GM19023 (cell line): ENCODE measurements around the gene LRRC7.
A peak's percentile ranks its signal among the peaks of the same experiment; 100 is the strongest.
"Not testable (repeated sequence)": the region's sequence is repeated elsewhere in the genome, so short reads cannot be mapped to it uniquely, and the experiment has no call there.

Experiments
- ATAC-seq: cut with Tn5 transposase; IDR thresholded peaks from one replicate; pipeline ENCODE4 v1.9.1; 2021; ENCODE audit warnings: mild to moderate bottlenecking, moderate library complexity; ENCODE audit not compliant: unreplicated experiment

The LRRC7 gene

DNA sequence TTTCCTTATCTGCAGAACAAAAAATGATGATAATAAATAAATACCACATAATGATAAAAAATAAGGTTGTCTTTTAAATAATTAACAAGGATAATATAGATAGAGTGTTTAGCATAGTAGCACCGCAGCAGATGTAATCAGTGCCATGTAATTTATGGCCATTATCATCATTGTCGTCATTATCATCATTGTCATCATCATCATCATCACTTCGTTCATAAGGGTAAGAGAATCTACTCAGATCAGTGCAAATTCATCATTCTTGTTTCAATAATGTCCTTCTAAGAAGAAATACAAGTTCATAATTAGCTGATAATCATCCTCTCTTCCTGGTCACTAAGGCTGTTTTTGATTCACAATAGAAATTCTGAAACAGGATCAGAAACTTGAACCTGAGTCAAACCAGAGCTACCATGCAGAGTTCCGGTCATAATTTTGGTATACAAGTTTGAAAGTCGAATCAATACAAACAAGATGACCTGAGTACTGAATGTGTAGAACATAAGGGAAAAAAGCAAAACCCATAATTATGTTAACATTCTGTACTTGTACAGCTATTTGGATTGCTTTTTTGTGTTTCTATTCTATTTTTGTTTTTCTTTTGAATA is 465.6 kb downstream of the LRRC7 start:
- ATAC-seq, result peak; percentile 72

DNA sequence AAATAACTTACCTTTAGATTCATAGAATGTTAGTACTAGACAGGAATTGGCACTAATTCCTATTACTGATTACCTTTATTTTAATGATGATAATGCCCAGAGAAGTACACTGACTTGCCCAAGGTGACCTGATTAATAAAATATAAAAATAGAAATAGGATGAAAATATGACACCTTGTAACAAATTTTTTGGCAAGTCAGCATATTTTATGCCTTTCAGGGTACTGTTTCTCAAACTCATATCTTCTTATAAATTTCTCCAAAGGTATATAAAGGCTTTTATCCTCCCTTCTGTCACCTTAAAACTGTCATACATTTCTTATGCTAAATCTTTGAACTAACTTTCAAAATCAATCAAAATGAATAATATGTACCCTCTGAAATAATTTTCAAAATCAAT is 466.2 kb downstream of the LRRC7 start:
- ATAC-seq, result no peak

DNA sequence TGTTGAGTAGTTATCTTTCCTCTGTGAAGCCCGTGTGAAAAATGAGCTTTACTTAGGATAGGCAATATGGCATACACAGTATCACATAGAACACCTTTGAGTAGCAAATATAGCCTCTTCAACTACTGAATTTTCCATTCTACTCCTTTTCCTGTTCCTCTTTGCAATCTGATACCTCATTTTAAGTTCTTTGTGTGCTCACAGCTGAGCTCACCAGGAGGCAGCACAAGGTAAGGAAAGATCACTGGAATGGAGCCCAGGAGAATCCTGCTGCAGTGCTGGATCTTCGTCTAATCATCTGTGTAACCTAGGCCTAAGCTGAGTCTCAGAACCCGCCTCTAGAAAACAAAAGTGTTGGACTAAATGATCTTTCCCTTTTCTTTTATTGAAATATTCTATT is 466.7 kb downstream of the LRRC7 start:
- no peak for ATAC-seq

DNA sequence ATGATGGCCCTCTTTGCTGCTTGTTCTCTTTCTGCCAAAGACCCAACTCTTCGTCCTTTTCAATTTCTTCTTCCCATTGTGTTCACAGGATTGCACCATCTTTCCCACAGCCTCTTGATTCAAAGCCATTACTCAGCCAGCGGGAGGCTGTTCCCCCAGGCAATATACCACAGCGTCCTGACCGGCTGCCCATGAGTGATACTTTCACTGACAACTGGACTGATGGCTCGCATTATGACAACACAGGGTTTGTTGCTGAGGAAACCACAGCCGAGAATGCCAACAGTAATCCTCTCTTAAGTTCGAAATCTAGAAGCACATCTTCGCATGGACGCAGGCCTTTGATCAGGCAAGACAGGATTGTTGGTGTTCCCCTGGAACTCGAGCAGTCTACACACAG is 470.3 kb downstream of the LRRC7 start:
- ATAC-seq, result no peak

DNA sequence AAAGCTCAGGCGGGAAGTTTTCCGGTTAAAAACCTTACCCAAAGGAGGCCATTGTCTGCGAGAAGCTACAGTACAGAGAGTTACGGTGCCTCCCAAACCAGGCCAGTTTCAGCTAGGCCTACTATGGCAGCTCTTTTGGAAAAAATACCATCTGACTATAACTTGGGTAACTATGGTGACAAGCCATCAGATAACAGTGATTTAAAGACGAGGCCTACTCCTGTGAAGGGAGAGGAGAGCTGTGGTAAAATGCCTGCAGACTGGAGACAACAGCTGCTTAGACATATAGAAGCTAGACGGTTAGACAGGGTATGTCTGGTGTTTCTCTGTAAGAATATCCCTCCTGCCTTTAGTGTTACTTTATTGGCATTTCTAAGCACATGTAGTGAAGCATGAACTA is 471.8 kb downstream of the LRRC7 start:
- no peak for ATAC-seq

DNA sequence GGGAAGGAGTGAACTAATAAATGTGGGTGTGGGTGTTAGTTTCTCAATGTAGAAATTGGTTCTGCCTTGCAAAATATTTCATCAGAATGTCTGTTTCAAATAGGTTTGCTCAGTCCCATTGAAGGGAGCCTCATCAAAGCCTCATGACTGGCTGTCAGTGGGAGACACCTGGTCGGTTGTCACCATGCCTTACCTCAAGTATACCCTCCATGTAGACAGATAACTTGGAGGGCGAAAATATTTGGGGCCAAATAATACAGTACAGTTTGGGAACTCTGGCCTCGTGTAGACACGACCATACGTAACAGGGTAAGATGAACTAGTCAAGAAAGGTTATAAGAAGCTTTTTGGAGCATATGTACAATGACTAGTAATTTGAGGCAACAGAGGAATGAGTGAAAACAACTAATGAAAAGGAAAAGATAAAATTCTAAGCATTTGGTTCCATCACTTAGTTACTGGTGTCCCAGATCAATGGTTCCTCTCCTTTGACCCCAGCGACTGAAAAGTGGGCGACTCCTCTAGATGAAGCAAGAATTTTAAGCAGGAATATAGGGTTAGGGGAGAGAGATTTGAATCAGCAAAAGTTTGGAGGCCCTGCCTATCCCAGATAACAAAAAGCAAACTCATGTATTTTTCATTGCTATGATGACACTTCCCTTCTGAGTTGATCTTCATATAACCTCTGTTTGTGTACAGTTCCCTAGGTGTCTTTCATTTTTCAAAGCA is 473.8 kb downstream of the LRRC7 start:
- ATAC-seq, result no peak

DNA sequence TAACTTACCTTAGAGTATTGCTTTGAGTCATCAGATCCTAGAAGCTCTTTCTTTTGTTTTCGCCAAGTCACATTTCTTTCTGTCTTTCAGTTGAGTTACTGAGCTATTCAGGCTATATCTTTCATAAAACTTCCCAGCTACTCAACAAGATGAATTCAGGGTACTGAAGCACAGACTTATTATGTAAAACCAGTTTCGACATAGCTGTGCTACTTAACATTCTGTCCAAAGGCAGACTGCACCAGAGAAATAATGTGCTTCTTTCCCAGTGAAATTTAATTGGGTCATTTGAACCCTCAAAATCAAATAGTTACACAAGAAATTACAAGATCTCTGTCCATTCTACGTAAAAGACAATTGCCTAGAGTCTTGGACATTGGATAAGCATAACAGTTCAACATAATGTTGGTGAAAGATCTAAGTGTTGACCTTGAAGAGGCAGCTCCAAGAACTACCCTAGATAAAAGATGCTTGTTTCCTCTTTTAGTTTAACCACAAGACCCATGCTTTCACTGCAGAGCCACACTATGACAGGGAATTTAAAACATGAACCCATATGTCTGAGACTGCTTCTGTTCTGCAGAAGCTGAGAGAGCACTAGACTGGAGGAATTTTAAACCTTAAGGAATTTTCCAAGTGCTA is 474.5 kb downstream of the LRRC7 start:
- ATAC-seq, result no peak

DNA sequence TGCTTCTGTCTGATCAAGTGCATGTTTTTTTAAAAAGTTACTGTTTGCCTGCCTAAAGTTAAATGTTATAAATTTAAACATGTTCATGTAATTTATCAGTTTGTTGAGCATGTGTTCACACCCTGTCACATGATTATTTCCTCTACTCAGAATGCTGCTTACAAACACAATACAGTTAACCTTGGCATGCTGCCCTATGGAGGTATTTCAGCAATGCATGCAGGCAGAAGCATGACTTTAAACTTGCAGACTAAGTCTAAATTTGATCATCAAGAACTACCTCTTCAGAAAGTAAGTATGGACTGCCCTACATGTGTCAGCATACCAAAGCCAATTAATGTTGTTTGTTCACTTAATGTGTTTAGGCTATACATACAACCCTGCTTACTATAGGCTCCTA is 476.1 kb downstream of the LRRC7 start:
- no peak for ATAC-seq

DNA sequence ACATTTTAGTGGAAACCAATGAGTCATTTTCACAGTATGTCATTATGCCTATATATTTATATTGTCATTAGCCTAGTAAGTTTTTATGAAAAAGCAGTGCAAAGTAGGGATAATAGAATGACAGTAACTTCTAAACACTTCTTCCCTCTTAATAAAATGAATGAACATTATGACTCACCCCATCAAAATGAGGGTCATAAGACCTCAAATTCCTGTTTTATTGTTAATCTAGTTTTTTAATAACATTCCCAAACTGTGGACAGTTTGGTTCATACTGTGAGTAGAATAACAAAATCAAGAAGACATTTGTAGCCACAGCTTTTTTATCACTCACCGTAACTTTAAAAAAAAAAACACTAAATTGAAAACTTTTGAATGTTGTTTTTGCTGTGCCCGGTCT is 477.1 kb downstream of the LRRC7 start:
- ATAC-seq, result no peak

DNA sequence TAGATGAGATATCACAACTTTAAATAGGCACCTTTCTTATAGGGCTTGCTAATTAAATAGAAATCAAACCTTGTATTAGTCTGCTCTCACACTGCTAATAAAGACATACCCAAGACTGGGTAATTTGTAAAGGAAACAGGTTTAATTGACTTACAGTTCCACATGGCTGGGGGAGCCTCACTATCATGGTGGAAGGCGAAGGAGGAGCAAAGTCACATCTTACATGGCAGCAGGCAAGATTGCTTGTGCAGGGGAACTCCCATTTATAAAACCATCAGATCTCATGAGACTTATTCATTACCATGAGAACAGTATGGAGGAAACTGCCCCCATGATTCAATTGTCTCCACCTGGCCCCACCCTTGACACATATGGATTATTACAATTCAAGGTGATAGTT is 477.9 kb downstream of the LRRC7 start:
- not testable (repeated sequence) for ATAC-seq

DNA sequence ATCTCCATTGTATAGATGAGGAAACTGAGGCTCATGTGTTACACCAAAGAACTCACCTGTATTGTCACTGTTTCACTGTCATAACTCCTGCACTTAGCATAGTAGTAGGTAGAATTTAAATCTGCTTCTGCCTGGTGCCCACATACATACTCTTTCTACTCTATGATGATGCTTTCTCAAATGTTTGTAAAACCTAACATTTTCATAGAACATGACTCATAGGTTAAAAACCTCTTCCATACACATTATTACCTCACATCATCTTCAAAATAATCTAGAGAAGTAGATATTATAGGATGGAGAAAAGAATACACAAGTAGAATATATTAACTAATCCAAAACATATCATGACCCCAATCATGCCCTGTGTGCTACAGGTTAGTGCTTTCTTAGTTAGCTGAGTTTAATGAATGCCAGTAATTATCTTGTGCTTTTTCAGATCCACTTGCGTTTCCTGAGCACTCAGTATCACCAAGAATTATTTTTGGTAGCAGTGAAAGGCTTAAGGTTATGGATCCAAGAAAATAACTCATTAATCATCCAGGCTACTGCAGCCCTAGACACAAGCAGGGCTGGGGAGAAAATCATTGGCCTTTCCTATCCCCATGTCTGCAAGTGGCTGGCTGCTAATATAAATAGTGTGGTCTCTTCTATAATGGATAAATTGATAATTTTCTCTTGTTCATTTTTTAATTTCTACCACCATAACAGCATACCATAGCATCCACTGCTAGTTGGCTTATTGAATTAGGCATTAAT is 480.8 kb downstream of the LRRC7 start:
- no peak for ATAC-seq

DNA sequence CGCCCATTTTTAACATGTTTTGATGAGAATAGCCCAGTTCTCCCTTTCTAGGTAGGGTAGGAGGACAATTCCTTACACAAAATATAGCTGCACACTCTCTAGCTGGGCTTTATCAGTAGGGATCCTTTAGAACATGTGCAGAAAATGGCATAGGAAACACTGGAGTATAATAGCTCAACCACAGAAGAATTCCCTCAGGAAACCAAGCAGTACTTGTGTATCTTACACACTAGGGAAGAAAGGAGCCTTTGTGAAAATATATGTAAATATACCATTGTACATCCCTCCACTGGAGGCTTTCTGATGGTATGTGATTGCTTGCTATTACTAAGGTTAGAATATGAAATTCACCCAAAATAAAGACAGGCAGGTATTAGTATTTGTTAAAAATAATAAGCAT is 484.2 kb downstream of the LRRC7 start:
- ATAC-seq, result no peak

DNA sequence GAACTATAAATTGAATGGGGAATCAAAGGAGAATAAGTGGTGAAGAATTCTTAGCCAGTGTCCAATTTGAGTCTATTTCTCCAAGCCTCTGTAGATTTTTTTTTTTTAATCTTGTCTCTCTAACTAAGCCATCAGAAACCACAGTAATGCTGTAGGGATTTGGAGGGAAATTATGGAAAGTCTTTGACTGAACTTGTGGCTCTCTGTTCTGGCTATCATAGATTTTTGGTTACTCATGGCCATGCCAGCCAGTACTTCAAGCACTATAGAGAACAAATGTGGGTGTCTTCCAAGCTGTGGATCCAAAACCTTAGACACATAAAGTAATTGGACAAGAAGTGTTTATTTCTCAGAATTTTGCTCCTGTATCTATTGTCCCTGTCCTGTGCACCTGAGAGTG is 489.8 kb downstream of the LRRC7 start:
- ATAC-seq, result no peak

DNA sequence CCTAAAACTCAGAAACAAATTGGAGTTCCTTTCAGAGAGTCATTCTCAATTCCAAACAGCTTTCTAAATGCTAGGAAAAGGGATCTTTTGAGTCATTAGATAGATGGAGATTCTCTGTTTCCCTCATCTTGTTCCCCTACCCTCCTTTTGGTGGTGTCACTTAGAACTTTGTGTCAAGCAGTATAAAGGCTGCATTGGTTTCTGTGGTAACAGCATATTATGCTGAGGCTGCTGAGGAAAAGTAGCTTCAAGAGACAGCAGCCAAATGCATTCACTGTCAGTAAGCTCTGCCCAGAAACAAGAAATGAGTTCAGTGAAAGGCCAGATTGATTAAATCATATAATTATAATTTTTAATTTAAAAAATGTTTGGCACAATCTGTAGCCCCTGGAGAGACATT is 493.5 kb downstream of the LRRC7 start:
- ATAC-seq, result no peak

DNA sequence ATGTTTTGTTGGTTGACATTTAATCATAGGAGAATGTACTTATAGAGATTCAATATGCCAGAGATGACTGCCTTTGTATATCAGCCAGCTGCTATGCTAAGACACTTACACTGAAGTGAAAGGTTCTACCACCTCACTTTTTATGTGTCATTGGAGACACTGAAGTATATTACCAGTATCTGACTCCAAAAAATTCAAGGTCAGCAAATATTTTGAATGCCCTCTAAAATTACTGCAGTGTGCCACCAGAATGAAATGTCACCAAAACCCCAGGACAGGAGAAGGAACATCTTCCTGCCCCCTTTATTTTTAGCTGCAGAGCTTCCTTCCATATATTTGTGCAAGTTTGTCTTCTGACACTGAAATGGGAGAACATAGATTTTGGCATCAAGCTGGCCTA is 496.1 kb downstream of the LRRC7 start:
- no peak for ATAC-seq

DNA sequence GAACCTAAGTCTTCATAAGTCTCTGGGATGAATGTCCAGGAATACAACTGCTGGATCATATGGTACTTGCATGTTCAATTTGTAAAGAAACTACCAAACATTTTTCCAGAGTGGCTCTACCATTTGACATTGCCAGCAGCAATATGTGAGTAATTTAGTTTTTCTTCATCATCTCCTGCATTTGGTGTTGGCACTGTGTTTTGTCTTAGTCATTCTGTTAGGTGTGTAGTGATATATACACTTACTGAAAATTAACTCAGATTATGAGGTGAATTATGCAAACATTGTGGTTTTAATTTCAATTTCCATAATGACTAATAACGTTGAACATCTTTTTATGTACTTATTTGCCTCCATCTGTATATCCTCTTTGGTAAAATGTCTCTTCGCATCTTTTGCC is 499.0 kb downstream of the LRRC7 start:
- ATAC-seq, result no peak

DNA sequence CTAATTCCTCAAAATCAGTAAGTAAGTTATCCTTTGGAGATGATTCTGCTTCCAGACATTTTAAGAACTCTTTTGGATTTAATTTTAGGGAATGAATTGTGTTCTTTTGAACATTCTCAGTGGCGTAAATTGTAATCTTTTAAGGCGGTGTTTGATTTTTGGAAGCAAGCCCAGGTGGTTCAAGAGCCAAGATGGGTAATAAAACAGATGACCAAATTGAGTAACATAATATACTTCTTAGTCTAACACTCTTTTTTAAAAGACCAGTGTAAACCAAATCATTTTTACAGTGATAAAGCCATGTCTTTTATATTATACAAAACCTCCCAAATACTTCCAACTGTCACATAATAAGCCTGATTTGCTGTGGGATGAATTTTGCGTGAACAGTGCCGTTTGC is 503.9 kb downstream of the LRRC7 start:
- ATAC-seq, result no peak

DNA sequence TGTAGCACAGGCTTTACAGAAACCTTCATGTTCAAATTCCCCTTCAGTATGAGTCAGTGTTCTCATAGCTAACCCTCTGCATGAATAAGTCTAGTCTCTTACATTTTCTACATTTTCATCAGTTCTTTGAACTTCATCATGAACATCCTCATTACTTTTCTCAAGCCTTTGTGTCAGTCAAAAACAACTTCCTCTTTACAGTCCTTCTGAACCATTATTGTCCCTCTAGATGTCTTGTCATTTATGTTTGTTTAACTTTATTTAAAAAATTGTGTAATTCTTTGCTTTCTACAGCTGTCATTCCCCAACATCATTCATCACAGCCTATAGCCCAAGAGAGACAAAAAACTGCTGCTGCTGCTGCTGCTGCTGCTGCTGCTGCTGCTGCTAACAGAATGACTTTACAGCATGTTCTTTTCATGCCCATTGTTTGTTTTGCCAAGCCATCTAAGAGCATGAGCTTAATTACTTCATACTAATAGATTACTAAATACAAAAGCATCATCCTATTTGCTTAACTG is 504.6 kb downstream of the LRRC7 start:
- ATAC-seq, result no peak

DNA sequence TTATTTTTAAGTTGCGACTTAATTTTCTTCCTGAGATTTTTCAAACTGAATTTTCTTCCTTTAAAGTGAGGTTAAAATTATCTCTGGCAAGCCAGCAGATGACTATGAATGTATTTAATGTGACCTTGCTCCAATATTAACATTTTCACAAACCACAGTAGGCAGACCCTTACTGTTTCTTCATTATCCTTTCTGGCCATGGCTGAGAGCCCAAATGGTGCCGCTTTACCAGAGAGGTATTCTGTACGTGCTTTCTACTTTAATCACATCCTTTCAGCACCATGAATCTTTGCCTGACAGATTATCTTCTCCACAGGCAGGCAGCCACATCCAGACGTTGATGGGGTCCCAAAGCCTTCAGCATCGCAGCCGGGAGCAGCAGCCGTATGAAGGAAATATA is 508.0 kb downstream of the LRRC7 start:
- no peak for ATAC-seq

DNA sequence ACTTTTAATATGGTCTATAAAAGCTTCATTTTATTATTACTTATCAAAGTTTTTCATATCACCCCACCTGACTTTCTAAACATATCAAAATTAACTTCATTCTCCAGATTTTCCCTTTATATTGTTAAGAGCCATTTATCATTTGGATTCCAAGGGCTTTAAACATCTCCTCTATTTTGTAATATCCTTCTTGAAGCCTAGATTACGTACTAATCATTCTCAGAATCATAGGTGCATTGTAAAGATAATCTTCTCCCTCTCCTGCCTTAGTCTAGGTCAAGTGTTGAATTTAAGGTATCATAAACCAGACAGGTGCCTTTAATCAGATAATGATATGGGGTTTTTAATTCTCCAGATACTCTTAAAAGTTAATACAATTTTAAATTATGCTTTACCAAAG is 509.3 kb downstream of the LRRC7 start:
- ATAC-seq, result no peak

DNA sequence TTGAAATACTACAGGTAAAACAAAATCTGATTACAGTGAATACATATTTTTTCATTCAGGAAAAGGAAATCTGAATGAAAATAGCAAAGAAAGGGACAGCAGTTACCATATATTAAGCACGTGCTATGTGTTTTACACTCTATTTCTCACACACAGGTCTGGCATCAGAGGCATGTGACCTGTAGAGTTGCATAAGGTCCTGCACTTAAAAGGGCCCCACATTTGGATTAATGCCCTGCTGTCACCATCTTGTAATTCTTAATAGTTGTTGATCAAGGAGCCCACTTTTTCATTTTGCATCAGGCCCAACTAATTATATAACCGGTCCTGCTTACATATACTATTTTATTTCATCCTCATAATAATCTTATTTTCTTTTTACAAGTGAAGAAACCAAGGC is 511.8 kb downstream of the LRRC7 start:
- ATAC-seq, result no peak

DNA sequence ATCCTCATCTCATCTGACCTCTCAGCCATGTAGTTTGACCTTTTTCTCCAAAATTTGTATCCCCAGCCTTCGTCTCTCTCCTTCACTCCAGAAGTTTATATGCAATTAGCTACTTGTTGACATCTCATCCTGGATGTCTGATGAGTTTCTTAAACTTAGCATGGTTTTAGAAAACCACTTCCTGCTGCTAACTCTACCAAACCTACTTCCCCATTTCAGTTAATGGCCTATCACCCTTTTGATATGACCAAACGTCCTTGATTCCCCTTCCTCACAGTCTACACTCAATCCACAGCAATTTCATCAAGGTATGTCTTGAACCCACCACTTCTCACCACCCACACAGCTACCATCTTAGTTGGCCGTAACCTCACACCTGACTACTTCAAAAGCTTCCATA is 515.8 kb downstream of the LRRC7 start:
- no peak for ATAC-seq
